HG03442 (cell line): ENCODE measurements around the gene LRRC3C.
"Not testable (repeated sequence)": the region's sequence is repeated elsewhere in the genome, so short reads cannot be mapped to it uniquely, and the experiment has no call there.

Source experiments
- ATAC-seq: cut with Tn5 transposase; IDR thresholded peaks from one replicate; pipeline ENCODE4 v1.9.1; 2021; ENCODE audit warnings: mild to moderate bottlenecking, moderate library complexity; ENCODE audit not compliant: unreplicated experiment

LRRC3C gene

GRCh38 chr17:39927101-39927928, at the start of gene LRRC3C, which contains the start of gene ORMDL3:
Gene LRRC3C, plus strand, starts transcription at chr17:39927732. Its CDS starts 13,792 bp downstream, at chr17:39941524.
Gene ORMDL3, minus strand, starts transcription at chr17:39927601. Its CDS starts 3,398 bp downstream, at chr17:39924203.
- ATAC-seq: peak; percentile 70

- ATAC-seq: not testable (repeated sequence)
Observed at GRCh38 chr17:39886102-39886501, 41.4 kb upstream of the LRRC3C start.

- ATAC-seq: no peak
Observed at GRCh38 chr17:39887078-39887477, 40.5 kb upstream of the LRRC3C start.

GRCh38 chr17:39889200-39889599, 38.3 kb upstream of the LRRC3C start:
- no peak for ATAC-seq

- ATAC-seq: no peak
Observed at GRCh38 chr17:39894681-39895376, 32.7 kb upstream of the LRRC3C start.

- ATAC-seq: no peak
Observed at GRCh38 chr17:39898088-39898487, 29.4 kb upstream of the LRRC3C start.

- ATAC-seq: no peak
Observed at GRCh38 chr17:39899215-39899614, 28.3 kb upstream of the LRRC3C start.

- ATAC-seq: not testable (repeated sequence)
Observed at GRCh38 chr17:39902027-39902426, 25.5 kb upstream of the LRRC3C start.

GRCh38 chr17:39903158-39903884, 24.2 kb upstream of the LRRC3C start:
- no peak for ATAC-seq

- no peak for ATAC-seq
Observed at GRCh38 chr17:39904990-39905288, 22.6 kb upstream of the LRRC3C start.

GRCh38 chr17:39908789-39909352, 18.7 kb upstream of the LRRC3C start:
- ATAC-seq: no peak

- no peak for ATAC-seq
Observed at GRCh38 chr17:39913989-39914388, 13.5 kb upstream of the LRRC3C start.

GRCh38 chr17:39915559-39915958, 12.0 kb upstream of the LRRC3C start:
- no peak for ATAC-seq

GRCh38 chr17:39916918-39917317, 10.6 kb upstream of the LRRC3C start:
- no peak for ATAC-seq

- no peak for ATAC-seq
Observed at GRCh38 chr17:39919087-39919683, 8.3 kb upstream of the LRRC3C start.

GRCh38 chr17:39920218-39921210, 7.0 kb upstream of the LRRC3C start:
- ATAC-seq: no peak

- ATAC-seq: no peak
Observed at GRCh38 chr17:39921323-39921722, 6.2 kb upstream of the LRRC3C start.

GRCh38 chr17:39922006-39922405, 5.5 kb upstream of the LRRC3C start:
- ATAC-seq: no peak

- ATAC-seq: no peak
Observed at GRCh38 chr17:39923230-39923629, 4.3 kb upstream of the LRRC3C start.
